ENCODE results near the gene THBD. TPM values are rescaled to one million over a fixed set of nuclear protein-coding genes. Genes with fewer than 3 reads are reported as not detected.

THBD gene
- total and polyA plus RNA-seq, 2 of the 4 experiments (the other 2 are of a cell fraction) = 0.07 TPM; not detected in 1

DNA sequence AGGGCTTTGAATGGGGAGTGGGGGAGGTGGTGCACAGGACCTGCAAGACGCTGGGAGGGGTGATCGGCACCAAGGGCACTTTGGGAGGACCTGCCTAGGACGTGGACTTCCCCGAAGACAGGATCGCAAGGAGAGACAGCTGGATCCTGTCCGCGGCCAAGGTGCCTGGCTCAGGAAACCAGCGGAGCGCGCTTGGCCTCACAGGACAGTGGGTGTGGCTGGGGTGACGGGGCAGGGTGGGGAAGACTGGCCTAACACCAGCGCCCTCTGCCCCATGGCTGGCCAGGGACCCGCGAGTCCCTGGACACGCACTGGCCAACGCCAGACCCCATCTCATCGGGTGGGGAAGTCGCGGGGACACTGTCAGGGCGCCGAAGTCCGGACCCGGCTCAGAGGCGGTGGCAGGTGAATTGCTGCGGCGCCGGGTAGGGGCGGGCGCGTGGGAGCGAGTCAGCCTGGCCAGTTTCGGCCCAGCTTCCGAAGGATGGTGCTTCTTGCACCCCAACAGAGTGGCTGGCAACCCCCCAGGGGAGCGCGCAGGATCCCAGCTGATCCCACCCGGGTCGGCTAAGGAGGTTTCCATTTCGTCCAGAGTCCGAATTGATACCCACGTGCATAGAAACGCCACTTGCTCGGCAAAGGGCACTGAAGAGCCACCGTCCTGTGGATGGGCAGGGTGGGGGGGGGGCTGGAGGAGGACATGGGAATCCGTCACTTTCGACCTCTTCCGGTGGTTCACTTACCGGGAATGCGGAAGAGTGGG is 785 bp upstream of the THBD start (continued):
- TF ChIP-seq FOS (IDR thresholded peaks at IDR 0.05; ENCODE audit: low read depth, low read length) (no peak), MAFK (IDR thresholded peaks at IDR 0.05; ENCODE audit: low read depth, low read length) (no peak)

DNA sequence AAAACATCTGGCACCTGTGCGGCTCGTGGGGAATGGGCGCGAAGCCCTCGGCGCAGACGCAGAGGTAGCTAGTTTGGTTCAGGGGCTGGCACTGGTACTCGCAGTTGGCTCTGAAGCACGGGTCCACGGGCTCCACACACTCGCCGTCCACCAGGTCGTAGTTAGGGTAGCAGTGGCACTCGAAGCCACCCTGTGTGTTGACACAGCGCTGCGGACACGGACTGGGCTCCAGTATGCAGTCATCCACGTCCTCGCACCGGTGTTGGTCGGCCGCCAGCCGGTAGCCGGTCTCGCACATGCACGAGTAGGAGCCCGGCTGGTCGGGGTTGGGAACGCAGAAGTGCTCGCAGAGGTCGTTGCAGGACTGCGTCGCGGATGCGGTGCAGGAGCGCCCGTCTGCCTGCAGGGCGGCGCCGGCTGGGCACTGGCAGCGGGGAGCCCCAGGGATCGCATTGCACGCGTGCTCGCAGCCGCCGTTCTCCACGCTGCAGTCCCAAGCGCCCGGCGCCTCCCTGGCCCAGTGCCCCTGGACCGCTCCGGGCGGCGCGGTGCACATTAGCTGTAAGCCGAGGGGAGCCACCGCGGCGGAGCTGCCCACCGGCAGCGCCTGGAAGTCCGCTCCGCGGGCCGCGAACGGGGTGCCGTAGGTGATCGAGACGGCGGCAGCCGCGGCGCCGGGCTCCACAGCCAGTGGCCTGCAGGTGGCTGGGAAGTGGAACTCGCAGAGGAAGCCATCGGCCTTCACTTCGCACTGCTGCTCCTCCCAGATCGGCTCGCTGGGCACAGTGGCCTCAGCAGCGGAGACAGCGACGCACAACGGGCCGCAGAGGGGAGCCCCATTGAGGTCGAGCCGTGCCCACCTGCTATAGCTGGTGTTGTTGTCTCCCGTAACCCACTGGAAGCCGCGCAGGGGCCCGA is 930 bp downstream of the THBD start:
- no peak overlapping the region for H3K23ac ChIP-seq (ENCODE audit: low read depth, low read length)
- peak; percentile 33 for ATAC-seq (ENCODE audit: low read depth)
- H3K4me3 ChIP-seq (ENCODE audit: insufficient read depth, low read depth, low read length) = no peak overlapping the region
- H4K5ac ChIP-seq (ENCODE audit: low read depth, low read length) = no peak overlapping the region
- peaks cover 4% of the 10 kb centered on the region; the same call in 1 of the 2 replicates for H3K9me3 ChIP-seq (ENCODE audit: control insufficient read depth, insufficient read depth, low read length)
- H3K79me1 ChIP-seq (ENCODE audit: low read depth in 1 of 2, low read length in 2 of 2) = no peaks in the 10 kb centered on the region
- ChIA-PET POLR2A (ENCODE audit: unreplicated experiment) (no interaction called here), CTCF (interaction anchor here (2.4 kb wide), 1 partner anchor 301 kb away, joined by 7 read pairs; no protein-coding TSS in a partner anchor)
- H3K4me2 ChIP-seq (ENCODE audit: low read depth, low read length) = peak overlapping the region; percentile 59; the same call in 1 of the 2 replicates
- no peaks in the 10 kb centered on the region; the same call in 1 of the 2 replicates for H4K20me1 ChIP-seq (ENCODE audit: insufficient read depth, low read length)
- 5% methylated on average over 52 of the region's 92 CpGs; no CpG with 5 or more reads in 1 of the 2 experiments for WGBS, 2 experiments (ENCODE audit: extremely low coverage in 2 of 2, insufficient read length in 1 of 2)
- H3K9ac ChIP-seq (ENCODE audit: low read depth, low read length) = no peak overlapping the region
- in situ Hi-C loops (cut with MboI; ENCODE audit: low sequenced_read_pairs) = no loop called here
- no peak overlapping the region for H3K14ac ChIP-seq (replicated peaks; ENCODE audit: low read depth, low read length)
- no peak overlapping the region for H2BK15ac ChIP-seq (ENCODE audit: low read depth, low read length)
- no peaks in the 10 kb centered on the region for H3K36me3 ChIP-seq (ENCODE audit: control insufficient read depth, insufficient read depth, low read length)
- no peak overlapping the region for H2BK5ac ChIP-seq (ENCODE audit: low read depth, low read length, poor library complexity, severe bottlenecking)
- H2AK9ac ChIP-seq (replicated peaks; ENCODE audit: low read depth, low read length, poor library complexity) = no peak overlapping the region
- H2BK120ac ChIP-seq (ENCODE audit: low read depth, low read length) = no peak overlapping the region
- H3K56ac ChIP-seq (ENCODE audit: extremely low read depth, insufficient read depth, low read length) = no peak overlapping the region
- DNase-seq = peak; percentile 1
- H2BK20ac ChIP-seq (ENCODE audit: low read depth, low read length) = no peak overlapping the region
- dilution Hi-C loops (cut with HindIII; ENCODE audit: low sequenced_read_pairs, unreplicated experiment) = no loop called here
- H3K4me1 ChIP-seq (ENCODE audit: control insufficient read depth, insufficient read depth, low read length) = peaks cover 4% of the 10 kb centered on the region; the same call in 1 of the 2 replicates
- peaks cover 76% of the 10 kb centered on the region for H3K27me3 ChIP-seq (ENCODE audit: control insufficient read depth, insufficient read depth, low read length)
- H3K9me1 ChIP-seq (ENCODE audit: insufficient read depth, low read length) = no peaks in the 10 kb centered on the region
- no peak overlapping the region for H3K27ac ChIP-seq (ENCODE audit: insufficient read depth, low read length)
- no peak overlapping the region for H3K4ac ChIP-seq (ENCODE audit: low read depth, low read length)
- peak overlapping the region; percentile 58 for H2AFZ ChIP-seq (replicated peaks; ENCODE audit: low read length, poor library complexity)
- no peak overlapping the region for H4K91ac ChIP-seq (ENCODE audit: insufficient read depth, low read depth, low read length)
- intact Hi-C loops (cut with micrococcal nuclease) = no loop called here
- TF ChIP-seq, protein P1, sequence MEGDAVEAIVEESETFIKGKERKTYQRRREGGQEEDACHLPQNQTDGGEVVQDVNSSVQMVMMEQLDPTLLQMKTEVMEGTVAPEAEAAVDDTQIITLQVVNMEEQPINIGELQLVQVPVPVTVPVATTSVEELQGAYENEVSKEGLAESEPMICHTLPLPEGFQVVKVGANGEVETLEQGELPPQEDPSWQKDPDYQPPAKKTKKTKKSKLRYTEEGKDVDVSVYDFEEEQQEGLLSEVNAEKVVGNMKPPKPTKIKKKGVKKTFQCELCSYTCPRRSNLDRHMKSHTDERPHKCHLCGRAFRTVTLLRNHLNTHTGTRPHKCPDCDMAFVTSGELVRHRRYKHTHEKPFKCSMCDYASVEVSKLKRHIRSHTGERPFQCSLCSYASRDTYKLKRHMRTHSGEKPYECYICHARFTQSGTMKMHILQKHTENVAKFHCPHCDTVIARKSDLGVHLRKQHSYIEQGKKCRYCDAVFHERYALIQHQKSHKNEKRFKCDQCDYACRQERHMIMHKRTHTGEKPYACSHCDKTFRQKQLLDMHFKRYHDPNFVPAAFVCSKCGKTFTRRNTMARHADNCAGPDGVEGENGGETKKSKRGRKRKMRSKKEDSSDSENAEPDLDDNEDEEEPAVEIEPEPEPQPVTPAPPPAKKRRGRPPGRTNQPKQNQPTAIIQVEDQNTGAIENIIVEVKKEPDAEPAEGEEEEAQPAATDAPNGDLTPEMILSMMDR (conservative IDR thresholded peaks at IDR 0.05; ENCODE audit: low read depth, low read length) = 0 out of 2 replicates have a peak, but pooled peaks have one; percentile 16
- no peak for TF ChIP-seq FOS (IDR thresholded peaks at IDR 0.05; ENCODE audit: low read depth, low read length)
- no peak overlapping the region for H3K18ac ChIP-seq (ENCODE audit: low read depth, low read length)
- H4K8ac ChIP-seq (ENCODE audit: low read depth in 2 of 2, low read length in 2 of 2) = no peak overlapping the region
- H2AK5ac ChIP-seq (ENCODE audit: low read depth, low read length) = no peak overlapping the region
- no TSS peak for BruUV-seq (replicated peaks)
